H9 (cell line): ENCODE measurements around the gene MYO7B. TPM values are rescaled to one million over a fixed set of nuclear protein-coding genes. Genes with fewer than 3 reads are reported as not detected.
A peak's percentile ranks its signal among the peaks of the same experiment; 100 is the strongest.
"Not testable (repeated sequence)": the region's sequence is repeated elsewhere in the genome, so short reads cannot be mapped to it uniquely, and the experiment has no call there.

Source experiments
- DNase-seq: peaks from one replicate; pipeline ENCODE4 v3.0.0-alpha.2; 2017
- H2AFZ ChIP-seq: one replicate; pipeline ENCODE4 v1.6.1; 2013; ENCODE audit warnings: mild to moderate bottlenecking, low read length, control low read depth, moderate library complexity
- H2AK5ac ChIP-seq: 2 replicates; pipeline ENCODE4 v1.6.1; 2013; ENCODE audit warnings: low read length, control low read depth, mixed read lengths; ENCODE audit not compliant: insufficient read length
- H2BK120ac ChIP-seq: one replicate; pipeline ENCODE4 v1.6.1; 2013; ENCODE audit warnings: low read depth, mild to moderate bottlenecking, low read length, control low read depth, inconsistent platforms; ENCODE audit not compliant: poor library complexity, severe bottlenecking
- H2BK12ac ChIP-seq: 2 replicates; pipeline ENCODE4 v1.6.1; 2013; ENCODE audit warnings: low read length, control low read depth, mixed read lengths, low read depth; ENCODE audit not compliant: insufficient read length
- H2BK15ac ChIP-seq: 2 replicates; pipeline ENCODE4 v1.6.1; 2013; ENCODE audit warnings: low read depth, low read length, control low read depth
- H2BK20ac ChIP-seq: one replicate; pipeline ENCODE4 v1.6.1; 2013; ENCODE audit warnings: low read depth, mild to moderate bottlenecking, low read length, control low read depth, inconsistent platforms; ENCODE audit not compliant: poor library complexity, severe bottlenecking
- H2BK5ac ChIP-seq: 2 replicates; pipeline ENCODE4 v1.6.1; 2013; ENCODE audit warnings: low read length, control low read depth, mixed read lengths; ENCODE audit not compliant: insufficient read length
- H3K14ac ChIP-seq: 2 replicates; pipeline ENCODE4 v1.6.1; 2013; ENCODE audit warnings: low read length, control low read depth; ENCODE audit not compliant: insufficient read depth
- H3K18ac ChIP-seq: 2 replicates; pipeline ENCODE4 v1.6.1; 2013; ENCODE audit warnings: low read depth, mild to moderate bottlenecking, mixed read lengths, low read length, control low read depth; ENCODE audit not compliant: insufficient read length
- H3K23ac ChIP-seq: 2 replicates; pipeline ENCODE4 v1.6.1; 2013; ENCODE audit warnings: low read length, control low read depth, mixed read lengths, low read depth; ENCODE audit not compliant: insufficient read length
- H3K23me2 ChIP-seq: 2 replicates; pipeline ENCODE4 v1.6.1; 2013; ENCODE audit warnings: low read depth, mild to moderate bottlenecking, mixed read lengths, low read length, control low read depth; ENCODE audit not compliant: insufficient read length, poor library complexity, severe bottlenecking
- H3K27ac ChIP-seq: 2 replicates; pipeline ENCODE4 v1.5.1; 2013; ENCODE audit warnings: low read length, control low read depth, mixed read lengths, low read depth; ENCODE audit not compliant: insufficient read length
- H3K27me3 ChIP-seq: 2 replicates; pipeline ENCODE4 v1.6.1; 2013; ENCODE audit warnings: low read length, control low read depth, inconsistent platforms; ENCODE audit not compliant: insufficient read depth
- H3K4ac ChIP-seq: 2 replicates; pipeline ENCODE4 v1.6.1; 2013; ENCODE audit warnings: low read depth, mild to moderate bottlenecking, control low read depth, inconsistent platforms, low read length, moderate library complexity
- H3K4me1 ChIP-seq: 2 replicates; pipeline ENCODE4 v1.6.1; 2013; ENCODE audit warnings: low read length, control low read depth, inconsistent platforms; ENCODE audit not compliant: insufficient read depth
- H3K4me2 ChIP-seq: 2 replicates; pipeline ENCODE4 v1.6.1; 2013; ENCODE audit warnings: low read length, control low read depth, mixed read lengths; ENCODE audit not compliant: insufficient read length, insufficient read depth
- H3K56ac ChIP-seq: 2 replicates; pipeline ENCODE4 v1.6.1; 2013; ENCODE audit warnings: low read depth, mild to moderate bottlenecking, mixed read lengths, low read length, control low read depth; ENCODE audit not compliant: insufficient read length
- H3K79me1 ChIP-seq: 2 replicates; pipeline ENCODE4 v1.6.1; 2013; ENCODE audit warnings: low read depth, mild to moderate bottlenecking, moderate library complexity, low read length, control low read depth, inconsistent platforms; ENCODE audit not compliant: insufficient read depth, poor library complexity, severe bottlenecking
- H3K79me2 ChIP-seq: 2 replicates; pipeline ENCODE4 v1.6.1; 2013; ENCODE audit warnings: low read length, control low read depth, inconsistent platforms; ENCODE audit not compliant: insufficient read depth
- H3K9ac ChIP-seq: 2 replicates; pipeline ENCODE4 v1.6.1; 2013; ENCODE audit warnings: low read length, control low read depth, mixed read lengths; ENCODE audit not compliant: insufficient read length; ENCODE audit errors: extremely low read depth
- H3K9me3 ChIP-seq: one replicate; pipeline ENCODE4 v1.6.1; 2013; ENCODE audit warnings: low read depth, low read length, inconsistent platforms; ENCODE audit not compliant: control insufficient read depth
- H3T11ph ChIP-seq: one replicate; pipeline ENCODE4 v1.6.1; 2013; ENCODE audit warnings: mild to moderate bottlenecking, low read length, control low read depth, inconsistent platforms
- H4K20me1 ChIP-seq: one replicate; pipeline ENCODE4 v1.6.1; 2013; ENCODE audit not compliant: control insufficient read depth, insufficient read length, insufficient read depth
- H4K5ac ChIP-seq: 2 replicates; pipeline ENCODE4 v1.6.1; 2013; ENCODE audit warnings: low read depth, mild to moderate bottlenecking, mixed read lengths, low read length, control low read depth; ENCODE audit not compliant: insufficient read length
- H4K8ac ChIP-seq: replicated peaks from 2 replicates; pipeline ENCODE4 v1.6.1; 2013; ENCODE audit warnings: low read length, control low read depth, mixed read lengths, low read depth; ENCODE audit not compliant: insufficient read length
- H4K91ac ChIP-seq: 2 replicates; pipeline ENCODE4 v1.6.1; 2013; ENCODE audit warnings: low read depth, mild to moderate bottlenecking, moderate library complexity, mixed read lengths, low read length, control low read depth; ENCODE audit not compliant: insufficient read length
- H3K27ac Mint-ChIP-seq, 3 experiments: 2 replicates in 2 of 3; 3 replicates in 1 of 3; pipeline ENCODE4 v1.8.0; 2020 to 2021; ENCODE audit warnings: mixed read lengths in 3 of 3, mild to moderate bottlenecking in 1 of 3, moderate library complexity in 1 of 3
- H3K27me3 Mint-ChIP-seq: 2 replicates; pipeline ENCODE4 v1.8.0; 2021; ENCODE audit warnings: low read depth, mild to moderate bottlenecking, moderate library complexity, mixed read lengths
- H3K36me3 Mint-ChIP-seq, 3 experiments: 2 replicates in 2 of 3; 3 replicates in 1 of 3; pipeline ENCODE4 v1.8.0; 2020 to 2021; ENCODE audit warnings: low read depth in 3 of 3, mixed read lengths in 3 of 3; ENCODE audit not compliant: insufficient read depth in 1 of 3
- H3K4me1 Mint-ChIP-seq, 2 experiments: 2 replicates each; pipeline ENCODE4 v1.8.0; 2020; ENCODE audit warnings: mixed read lengths in 2 of 2
- H3K4me3 Mint-ChIP-seq, 2 experiments: 2 replicates in 1 of 2; 3 replicates in 1 of 2; pipeline ENCODE4 v1.8.0; 2020 to 2021; ENCODE audit warnings: mild to moderate bottlenecking in 2 of 2, mixed read lengths in 2 of 2, moderate library complexity in 1 of 2
- H3K9me3 Mint-ChIP-seq, 2 experiments: 2 replicates in 1 of 2; 3 replicates in 1 of 2; pipeline ENCODE4 v1.8.0; 2020; ENCODE audit warnings: mild to moderate bottlenecking in 2 of 2, mixed read lengths in 2 of 2, moderate library complexity in 1 of 2
- CTCF ChIP-seq: fragments of 200-600 bp; sonication (generic); conservative IDR thresholded peaks from 3 replicates; pipeline ENCODE4 v1.8.0; 2021; ENCODE audit warnings: antibody characterized with exemption, mild to moderate bottlenecking
- WGBS: extraction: QIAGEN DNeasy Blood & Tissue Kit; methylation state at CpG from one replicate; pipeline ENCODE4 v1.1.7; 2013; ENCODE audit warnings: missing lambda C conversion rate, low lambda C conversion rate, mixed read lengths; ENCODE audit not compliant: insufficient read length; ENCODE audit errors: extremely low coverage; 5-methylcytosine and 5-hydroxymethylcytosine counted together
- total RNA-seq: library from RNA; stranded (reverse); gene quantifications from 2 replicates; pipeline ENCODE4 v1.2.1, GENCODE V29; 2021

Gene MYO7B
- total RNA-seq, 1 experiment from 2014 or later: not detected

DNA sequence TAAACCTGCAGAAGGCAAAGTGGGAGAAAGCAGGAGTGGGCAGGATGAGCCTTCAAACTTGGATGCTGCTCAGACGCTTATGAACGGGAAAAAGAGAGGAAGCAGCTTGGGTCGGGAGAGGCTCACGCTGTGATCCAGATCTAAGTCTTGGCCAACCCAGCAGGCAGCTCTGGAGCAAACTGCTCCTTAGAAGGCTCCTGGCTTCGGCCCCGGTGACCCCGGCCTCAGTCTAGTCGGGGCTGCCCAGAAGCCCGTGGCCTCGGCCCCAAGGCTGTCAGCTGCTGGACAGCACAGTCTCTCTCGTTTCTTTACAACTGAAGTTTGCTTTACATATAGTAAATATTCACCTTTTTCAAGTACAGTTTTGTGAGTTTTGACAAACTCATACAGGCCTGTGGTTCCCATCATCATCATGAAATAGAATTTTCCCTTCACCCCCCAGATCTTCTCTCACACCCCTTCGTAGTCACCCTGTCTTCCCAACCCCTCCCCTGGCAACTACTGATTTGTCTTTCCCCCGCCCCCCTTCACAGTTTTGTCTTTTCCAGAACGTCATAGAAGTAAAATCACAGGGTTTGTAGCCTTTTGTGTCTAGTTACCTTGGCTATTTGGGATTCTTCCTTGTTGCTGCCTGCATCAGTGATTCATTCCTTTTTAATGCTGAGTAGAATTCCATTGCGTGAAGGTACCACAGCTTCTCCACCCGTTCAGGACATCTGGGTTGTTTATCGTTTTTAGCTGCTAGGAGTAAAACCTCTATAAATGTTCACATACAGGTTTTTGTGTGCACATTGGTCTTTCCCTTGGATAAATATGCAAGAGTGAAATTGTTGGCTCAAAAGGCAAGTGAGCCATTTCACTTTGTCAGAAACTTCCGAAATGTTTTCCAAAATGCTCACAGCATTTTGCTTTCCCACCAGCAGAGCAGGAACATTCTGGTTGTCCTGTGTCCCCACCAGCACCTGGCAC lies 35.1 kb downstream of the MYO7B start:
- no peak overlapping the region for H2AFZ ChIP-seq
- H4K91ac ChIP-seq: no peak overlapping the region
- no peaks in the 10 kb centered on the region for H3K9me3 ChIP-seq
- H2BK20ac ChIP-seq: no peak overlapping the region
- no peak overlapping the region for H3K9ac ChIP-seq
- no peak overlapping the region for H4K8ac ChIP-seq
- no peak overlapping the region for H3K4me2 ChIP-seq
- H4K20me1 ChIP-seq: no peaks in the 10 kb centered on the region
- H3K27ac ChIP-seq: no peak overlapping the region
- Mint-ChIP-seq H3K4me1 (peaks cover 15% of the 10 kb centered on the region in 2 experiments), H3K4me3 (no peak overlapping the region), H3K9me3 (no peaks in the 10 kb centered on the region), H3K36me3 (no peaks in the 10 kb centered on the region), H3K27me3 (no peaks in the 10 kb centered on the region; the same call in 1 of the 2 replicates), H3K27ac (peak overlapping the region in 2 of 3 experiments; percentile 41 to 61; a peak in 2 of 7 replicates)
- no peaks in the 10 kb centered on the region for H3K79me2 ChIP-seq
- no peak for TF ChIP-seq CTCF
- H2BK5ac ChIP-seq: no peak overlapping the region
- no peak overlapping the region for H2AK5ac ChIP-seq
- no peak overlapping the region for H2BK12ac ChIP-seq
- H3K18ac ChIP-seq: no peak overlapping the region
- no peak overlapping the region for H3K4ac ChIP-seq
- no peak overlapping the region for H3K14ac ChIP-seq
- no peaks in the 10 kb centered on the region for H3K27me3 ChIP-seq
- no peak overlapping the region for H4K5ac ChIP-seq
- H3K4me1 ChIP-seq: no peaks in the 10 kb centered on the region
- WGBS: no CpG with 5 or more reads among the region's 18 CpGs
- no peak overlapping the region for H2BK15ac ChIP-seq
- H3K23me2 ChIP-seq: no peaks in the 10 kb centered on the region
- H3K23ac ChIP-seq: no peak overlapping the region
- no peak overlapping the region for H3K56ac ChIP-seq
- H2BK120ac ChIP-seq: no peak overlapping the region
- H3K79me1 ChIP-seq: no peaks in the 10 kb centered on the region
- H3T11ph ChIP-seq: no peak overlapping the region
- DNase-seq: peak; percentile 24

- H3K4me1 ChIP-seq, H3K27ac Mint-ChIP-seq, H2AK5ac ChIP-seq, H4K20me1 ChIP-seq, H3K14ac ChIP-seq, H3K27me3 Mint-ChIP-seq, H4K8ac ChIP-seq, H3K27me3 ChIP-seq, H4K91ac ChIP-seq, H3K23ac ChIP-seq, H4K5ac ChIP-seq, DNase-seq, H3K4me2 ChIP-seq, H2BK15ac ChIP-seq, H2BK20ac ChIP-seq, H3K9me3 Mint-ChIP-seq, H3K23me2 ChIP-seq, H3K18ac ChIP-seq, H2BK12ac ChIP-seq, H3K9me3 ChIP-seq, H3K9ac ChIP-seq, H3K4me3 Mint-ChIP-seq, H3K36me3 Mint-ChIP-seq, H3K79me1 ChIP-seq, H3K27ac ChIP-seq, H3K56ac ChIP-seq, H2BK5ac ChIP-seq, H3K79me2 ChIP-seq, H3K4ac ChIP-seq, H2BK120ac ChIP-seq, H3T11ph ChIP-seq, H2AFZ ChIP-seq: not testable (repeated sequence)
- no CpG with 5 or more reads among the region's 2 CpGs for WGBS
- H3K4me1 Mint-ChIP-seq: peaks cover 13 to 17% of the 10 kb centered on the region in 2 experiments
Measured at GRCh38 chr2:127572352-127572751, 36.9 kb downstream of the MYO7B start.
